Activated T-helper 1 cell treated with Interleukin-2 at 50 U/mL for 16 hours (primary cell): ENCODE results near the gene FGF3.

Experiments
- DNase-seq: peaks from one replicate; pipeline ENCODE4 v3.0.0-alpha.2; 2020; ENCODE audit warnings: low read depth

FGF3 gene

DNA sequence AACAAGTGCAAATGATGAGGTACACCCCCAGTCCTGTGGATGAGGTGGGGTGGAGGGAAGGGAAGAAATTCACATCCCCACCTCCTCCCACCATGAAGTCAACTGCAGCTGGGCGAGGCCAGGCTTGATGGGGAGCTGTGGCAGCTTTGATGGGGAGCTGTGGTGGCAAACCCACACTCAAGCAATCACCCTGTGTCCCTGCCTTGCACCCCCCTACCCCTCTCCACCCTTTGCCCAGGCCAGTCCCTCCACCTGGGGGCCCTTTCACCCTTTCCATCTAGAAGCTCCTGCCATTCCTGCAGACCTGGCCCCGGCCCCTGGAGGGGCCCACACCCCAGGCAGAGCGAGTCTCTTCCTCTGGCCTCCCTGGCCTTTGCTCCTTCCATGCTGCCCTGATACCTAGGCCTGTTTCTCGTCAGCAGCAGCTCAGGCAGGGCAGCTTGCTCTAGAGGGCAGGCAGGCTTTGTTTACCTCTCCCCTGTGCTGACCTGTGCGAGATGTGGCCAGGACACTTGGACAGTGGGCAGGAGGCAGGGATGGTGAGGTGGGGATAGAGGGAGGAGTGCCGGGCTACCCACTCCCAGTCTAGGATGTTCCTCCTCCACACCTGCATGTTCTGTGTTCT lies 4.5 kb upstream of the FGF3 start:
- DNase-seq, result no peak

DNA sequence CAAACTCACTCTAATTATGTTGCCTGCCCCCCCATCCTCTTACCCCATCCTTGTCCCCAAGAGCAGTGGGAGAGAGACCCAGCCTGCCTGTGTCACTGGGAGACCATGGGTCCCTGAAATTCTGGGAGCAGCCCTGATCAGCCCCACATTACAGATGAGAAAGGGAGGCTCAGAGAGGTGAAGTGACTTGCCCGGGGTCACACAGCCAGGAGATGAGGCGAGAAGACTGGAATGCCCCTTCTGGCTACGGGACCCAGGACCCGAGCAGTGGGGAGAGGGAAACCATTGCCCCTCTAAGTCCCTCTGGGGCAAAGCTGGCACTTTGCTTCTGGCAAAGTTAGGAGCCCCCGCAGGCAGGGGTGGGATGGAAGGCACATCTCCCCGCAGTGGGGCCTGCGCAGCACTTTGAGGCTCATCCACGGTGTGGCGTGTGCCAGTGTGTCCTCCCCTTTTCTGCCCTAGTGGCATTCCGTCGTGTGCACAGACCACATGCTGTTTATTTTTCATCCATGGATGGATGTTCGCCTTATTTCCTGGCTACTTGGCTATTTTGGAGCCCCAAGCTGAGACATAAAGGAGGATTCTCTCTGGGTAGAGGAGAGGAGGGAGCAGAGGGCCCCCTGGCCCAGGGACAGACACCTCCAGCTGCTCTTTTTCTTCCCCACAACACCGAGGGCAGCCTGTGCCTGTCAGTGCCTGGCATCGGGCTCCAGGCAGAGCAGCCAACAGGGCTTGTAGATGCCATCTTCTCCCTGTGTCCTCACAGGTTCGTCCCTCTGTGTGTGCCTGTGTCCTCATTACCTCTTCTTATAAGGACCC lies 3.7 kb upstream of the FGF3 start:
- DNase-seq, result no peak

DNA sequence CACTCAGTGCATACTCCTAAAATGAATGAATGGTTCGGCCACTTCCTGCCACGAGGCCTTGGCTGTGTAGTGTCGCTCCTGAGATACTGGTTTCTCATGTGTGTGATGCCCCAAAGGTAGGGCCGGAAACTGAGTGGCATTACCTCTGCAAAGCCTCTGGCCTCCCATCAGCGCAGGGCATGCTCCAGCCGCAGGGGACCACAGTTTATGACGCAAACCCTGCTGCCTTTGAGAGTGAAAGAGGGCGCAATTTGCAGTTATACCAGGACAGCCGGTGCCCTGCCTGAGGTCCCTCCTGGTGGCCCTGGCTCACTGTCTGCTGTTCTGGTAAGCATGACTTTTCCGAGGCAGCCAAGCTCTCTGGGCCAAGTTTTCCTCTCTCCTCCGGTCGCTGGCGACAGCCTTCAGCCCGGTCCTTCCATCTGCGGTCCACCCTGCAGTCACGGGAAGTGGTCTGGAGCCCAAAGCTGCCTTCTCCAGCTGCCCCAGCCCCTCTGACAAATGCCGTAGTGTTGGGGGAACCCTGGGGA lies 2.4 kb upstream of the FGF3 start:
- no peak for DNase-seq

DNA sequence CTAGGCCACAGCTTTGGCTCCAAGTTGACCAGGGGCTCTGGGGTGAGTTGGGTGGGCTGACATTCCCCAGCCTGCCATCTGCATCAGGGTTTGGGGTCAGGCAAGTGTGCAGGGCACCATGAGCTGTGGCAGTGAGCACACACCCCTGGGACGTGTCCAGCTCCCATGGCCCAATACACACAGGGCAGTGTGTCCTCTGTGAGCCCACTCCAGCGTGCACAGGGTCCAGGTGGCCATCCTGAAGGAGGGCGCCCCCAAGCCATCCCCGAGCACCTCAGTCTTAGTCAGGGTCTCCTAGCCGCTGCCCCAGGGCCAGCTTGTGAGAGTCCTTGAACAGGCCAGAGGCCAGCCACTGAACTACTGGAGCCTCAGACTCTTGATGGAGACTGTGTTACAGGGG lies 1.2 kb upstream of the FGF3 start:
- no peak for DNase-seq

DNA sequence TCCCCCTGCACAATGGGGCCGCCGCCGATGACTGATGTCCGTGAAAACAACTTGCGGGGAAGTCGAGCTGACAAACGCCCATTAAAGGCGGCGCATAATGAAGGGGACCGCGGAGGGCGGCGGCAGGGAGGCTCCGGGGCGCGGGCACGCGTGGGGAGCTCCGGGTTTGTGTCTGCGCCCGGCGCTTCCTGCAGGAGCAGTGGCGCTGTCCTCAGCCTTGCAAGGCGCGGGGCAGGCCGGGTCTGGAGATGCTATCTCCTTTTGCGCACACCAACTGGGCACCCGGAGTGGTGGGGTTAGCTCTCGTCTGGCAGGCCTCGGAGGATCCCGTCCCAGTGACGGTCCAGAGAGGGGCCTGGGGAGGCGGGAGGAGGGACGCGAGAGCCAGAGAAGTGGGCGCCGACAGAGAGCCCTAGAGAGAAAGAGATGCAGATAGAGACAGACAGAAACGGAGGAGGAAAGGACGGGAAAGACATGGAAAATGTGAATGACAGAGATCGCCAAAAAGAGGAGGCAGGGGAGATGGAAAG lies 390 bp upstream of the FGF3 start:
- DNase-seq, result no peak

DNA sequence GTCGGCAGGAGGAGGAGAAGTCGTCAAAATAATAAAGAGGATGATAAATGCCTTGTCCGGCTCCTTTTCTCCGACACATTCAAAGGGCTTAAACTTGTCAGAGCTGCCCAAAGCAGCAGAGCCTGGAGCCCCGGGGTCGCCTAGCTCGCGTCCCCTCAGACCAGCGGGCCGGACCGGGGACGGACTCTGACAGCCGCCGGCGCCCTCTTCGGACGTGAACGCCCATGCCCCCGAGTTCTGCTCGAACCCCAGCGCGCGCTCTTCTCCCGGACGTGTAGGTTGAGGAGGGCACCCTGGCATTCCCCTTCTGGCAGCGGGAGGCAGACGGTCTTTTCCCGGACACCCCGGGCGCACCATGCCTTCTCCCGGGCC lies 999 bp downstream of the FGF3 start:
- DNase-seq, result no peak

DNA sequence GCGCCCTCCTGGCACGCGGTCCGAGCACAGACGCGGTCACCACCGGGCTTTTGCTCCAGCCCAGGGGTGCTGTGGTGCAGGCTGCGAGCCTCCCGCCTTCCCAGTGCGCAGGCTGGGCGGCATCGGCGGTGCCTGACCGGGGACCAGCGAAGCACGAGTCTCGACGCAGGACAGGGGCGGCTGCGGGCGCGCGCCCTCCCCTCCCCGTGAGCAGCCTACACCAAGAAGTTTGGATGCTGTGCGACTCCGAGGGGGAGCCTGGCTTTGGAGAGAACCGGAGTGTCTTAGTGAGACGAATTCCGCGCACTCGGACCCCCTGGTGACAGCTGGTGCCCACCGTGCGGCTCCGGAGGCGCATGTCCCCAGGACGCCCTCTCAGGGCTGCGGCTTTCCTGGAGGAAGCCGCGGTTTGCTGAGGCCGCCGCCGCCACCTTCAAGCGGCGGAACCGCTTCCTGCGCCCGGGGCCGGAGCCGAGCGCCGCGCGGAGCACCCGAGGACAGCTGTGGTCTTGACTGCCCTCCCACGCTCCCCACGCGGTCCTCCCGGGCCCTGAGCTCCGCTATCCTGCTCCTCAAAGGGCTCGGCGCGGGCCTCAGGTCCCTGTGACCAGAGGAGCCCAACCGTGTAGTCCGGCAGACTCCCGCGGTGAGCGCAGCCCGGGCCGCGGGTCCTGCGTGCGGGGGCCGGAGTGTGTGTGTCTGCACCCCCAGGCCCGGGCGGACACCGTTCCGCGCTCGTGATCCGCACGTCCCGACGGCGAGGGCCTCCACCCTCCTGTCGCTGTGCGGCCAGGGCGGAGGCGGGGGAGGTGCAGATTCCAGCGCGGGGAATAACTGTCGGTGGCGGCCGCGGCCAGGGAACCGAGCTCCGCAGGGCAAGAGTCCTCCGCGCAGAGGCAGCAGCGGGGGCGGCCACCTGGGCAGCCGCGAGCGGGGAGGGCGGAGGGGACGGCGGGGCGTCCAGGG lies 1.7 kb downstream of the FGF3 start:
- no peak for DNase-seq

DNA sequence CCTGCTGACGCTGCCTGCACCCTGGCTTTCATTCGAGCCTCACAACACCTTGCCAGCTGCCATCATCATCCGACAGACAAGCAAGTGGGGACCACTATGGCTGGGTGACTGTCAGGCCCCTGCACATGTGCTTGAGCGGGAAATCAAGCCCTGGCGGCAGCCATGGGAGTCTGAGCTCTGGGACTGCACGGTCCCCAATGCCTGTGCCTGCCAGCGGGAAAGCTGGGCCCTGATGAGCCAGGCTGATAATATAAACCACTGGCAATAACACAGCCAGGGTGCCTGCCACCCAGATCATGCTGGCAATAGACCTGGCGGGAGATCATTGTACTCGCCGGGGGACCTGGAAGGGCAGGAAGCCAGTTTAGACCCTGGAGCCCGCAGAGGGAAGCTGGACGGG lies 2.5 kb downstream of the FGF3 start:
- DNase-seq, result no peak

DNA sequence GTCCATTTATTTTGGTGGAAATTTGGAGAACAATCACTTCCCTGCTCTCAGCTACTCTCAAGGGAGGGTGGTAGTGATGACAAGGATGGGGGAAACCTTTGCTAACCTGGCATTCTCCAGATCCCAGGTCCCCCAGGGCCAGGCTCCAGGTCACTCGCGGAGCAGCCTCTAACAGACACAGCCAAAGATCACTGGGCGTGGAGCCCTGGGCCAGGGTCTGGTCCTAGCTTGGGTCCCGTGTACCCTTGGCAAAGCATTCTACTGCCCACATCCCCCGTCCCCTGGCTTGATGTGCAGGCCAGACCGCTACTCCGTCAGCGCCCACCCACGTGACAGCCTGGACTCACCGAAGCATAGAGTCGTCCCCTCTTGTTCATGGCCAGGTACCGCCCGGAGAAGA lies 3.2 kb downstream of the FGF3 start:
- no peak for DNase-seq

DNA sequence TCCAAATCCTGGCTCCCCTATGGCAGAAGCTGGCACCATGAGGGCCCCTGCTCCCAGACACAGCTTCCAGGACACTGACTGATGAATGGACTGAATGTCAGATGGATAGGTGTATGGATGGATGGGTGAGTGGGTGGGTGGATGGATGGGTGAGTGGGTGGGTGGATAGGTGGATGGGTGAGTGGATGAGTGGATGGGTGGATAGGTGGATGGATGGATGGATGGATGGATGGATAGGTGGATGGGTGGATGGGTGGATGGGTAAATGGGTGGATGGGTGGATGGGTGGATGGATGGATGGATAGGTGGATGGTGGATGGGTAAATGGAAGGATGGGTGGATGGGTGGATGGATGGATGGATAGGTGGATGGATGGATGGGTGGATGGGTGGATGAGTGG lies 4.3 kb downstream of the FGF3 start:
- no peak for DNase-seq

DNA sequence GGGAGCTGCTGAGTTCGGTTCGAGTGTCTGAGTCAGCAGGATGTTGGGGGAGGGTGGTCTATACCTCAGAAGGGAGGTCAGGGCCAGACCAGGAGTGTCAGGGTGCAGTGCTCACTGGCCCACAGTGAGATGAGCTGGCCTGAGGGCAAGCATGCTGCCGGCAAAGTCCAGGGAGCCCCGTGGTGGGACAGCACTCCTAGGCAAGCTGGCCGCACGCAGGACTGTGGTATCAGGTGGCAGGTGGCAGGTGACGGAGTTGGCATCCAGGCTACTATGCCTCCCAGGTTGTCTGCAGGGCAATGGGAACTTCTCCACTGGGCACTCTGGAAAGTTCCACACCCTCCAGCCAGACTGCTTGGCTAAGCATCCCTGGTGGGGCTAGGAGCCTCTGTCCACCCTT lies 4.8 kb downstream of the FGF3 start:
- no peak for DNase-seq

DNA sequence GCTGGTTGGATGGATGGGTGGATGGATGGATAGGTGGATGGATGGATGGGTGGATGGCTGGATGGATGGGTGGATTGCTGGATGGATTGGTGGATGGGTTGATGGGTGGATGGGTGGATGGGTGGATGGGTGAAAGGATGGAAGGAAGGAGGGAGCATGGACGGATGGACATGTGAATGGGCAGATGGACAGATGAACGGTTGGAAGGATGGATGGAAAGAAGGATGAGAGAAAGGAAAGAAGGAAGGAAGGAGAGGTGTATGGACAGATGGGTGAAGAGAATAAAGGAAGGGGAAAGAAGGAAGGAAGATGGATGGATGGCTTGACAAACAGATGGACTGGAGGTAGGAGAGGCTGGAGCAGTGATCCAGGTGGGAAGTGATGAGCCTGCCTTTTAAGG lies 5.4 kb downstream of the FGF3 start:
- DNase-seq, result no peak

DNA sequence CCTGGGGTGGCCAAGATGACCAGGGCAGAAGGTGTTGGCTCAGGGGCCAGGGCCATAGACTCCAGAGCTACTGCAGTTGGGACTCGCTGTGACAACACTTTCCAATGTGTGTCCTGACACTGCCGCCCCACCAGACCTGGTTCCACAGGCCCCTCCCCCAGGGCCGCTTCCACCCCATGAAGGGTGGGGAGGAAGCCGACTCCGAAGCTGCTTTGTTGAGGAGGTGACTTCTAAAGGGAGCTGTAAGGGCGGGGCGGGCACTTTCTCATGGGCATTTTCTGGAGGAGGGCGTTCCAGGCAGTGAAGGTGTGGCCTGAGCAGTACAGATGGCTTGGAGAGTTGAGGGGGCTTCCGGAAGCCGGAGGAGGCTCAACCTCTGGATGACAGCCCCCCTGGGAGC lies 6.3 kb downstream of the FGF3 start:
- DNase-seq, result no peak

DNA sequence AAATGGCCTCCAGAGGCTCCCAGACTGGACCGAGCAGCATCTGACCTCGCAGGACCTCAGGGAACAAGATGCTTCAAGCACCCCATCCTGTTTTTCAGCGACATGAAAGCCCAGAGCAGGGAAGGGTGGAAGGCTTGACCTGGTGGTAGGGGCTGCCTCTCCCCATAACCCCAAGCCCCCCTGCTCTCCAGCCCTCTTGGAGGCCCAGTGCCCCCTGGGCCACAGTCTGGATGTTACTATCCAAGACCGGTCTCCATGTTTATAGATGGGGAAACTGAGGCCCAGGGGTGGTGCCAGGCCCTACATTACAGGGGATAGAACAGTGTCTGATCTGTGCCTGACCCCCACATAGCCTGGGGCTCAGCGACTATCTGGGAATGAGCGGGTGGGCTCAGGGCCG lies 7.0 kb downstream of the FGF3 start:
- DNase-seq, result no peak

DNA sequence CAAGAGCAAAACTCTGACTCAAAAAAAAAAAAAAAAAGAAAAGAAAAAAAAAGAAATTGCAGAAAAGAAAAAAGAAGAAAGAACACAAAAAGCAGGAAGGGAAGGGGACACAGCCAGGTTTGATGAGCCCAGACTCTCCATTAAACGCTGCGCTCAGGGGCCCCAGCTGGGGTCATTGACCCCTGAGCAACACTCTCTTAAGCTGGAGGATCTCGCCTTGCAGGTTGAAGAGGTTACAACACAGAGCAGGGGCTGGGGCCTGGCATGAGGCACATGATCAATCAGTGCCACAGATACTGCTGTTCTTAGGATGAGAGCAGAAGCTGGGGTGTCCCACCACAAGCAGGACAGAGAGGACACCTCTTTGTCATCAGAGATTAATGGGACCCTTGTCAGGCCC lies 7.8 kb downstream of the FGF3 start:
- no peak for DNase-seq

DNA sequence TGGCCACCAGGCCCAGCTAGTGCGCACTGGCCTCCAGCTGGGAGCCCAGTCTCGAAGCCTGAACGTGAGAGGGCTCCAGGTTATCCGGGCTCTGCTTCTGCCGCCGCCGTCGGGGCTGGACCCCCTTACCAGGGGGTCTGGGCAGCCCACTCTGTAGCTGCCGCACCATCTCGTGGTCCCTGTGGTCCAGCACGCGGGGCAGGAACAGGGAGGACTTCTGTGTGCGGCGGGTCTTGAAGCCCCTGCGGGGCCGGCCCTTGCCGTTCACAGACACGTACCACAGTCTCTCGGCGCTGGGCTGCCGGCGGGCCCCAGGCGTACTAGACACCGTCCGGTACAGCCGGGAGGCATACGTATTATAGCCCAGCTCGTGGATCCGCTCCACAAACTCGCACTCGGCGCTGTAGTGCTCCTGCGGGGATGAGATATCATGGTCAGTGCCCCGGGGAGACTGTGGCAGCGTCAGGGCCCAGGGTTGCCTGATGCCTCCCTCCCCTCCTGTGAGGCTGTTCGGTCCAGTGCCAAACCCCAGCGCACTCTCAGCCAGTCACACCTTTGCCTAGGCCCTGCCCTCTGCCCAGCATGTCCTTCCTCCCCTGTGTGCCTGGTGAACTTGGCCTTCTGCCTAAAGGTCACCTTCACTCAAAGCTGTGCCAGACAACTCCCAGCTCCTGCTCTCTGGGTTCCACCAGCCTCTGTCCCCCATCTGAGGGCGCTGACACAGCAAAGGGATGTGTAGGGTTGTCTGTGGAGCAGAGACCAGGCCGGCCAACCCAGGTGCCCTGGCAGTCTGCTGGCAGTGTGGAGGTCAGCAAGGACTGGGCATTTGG lies 8.7 kb downstream of the FGF3 start:
- DNase-seq, result no peak

DNA sequence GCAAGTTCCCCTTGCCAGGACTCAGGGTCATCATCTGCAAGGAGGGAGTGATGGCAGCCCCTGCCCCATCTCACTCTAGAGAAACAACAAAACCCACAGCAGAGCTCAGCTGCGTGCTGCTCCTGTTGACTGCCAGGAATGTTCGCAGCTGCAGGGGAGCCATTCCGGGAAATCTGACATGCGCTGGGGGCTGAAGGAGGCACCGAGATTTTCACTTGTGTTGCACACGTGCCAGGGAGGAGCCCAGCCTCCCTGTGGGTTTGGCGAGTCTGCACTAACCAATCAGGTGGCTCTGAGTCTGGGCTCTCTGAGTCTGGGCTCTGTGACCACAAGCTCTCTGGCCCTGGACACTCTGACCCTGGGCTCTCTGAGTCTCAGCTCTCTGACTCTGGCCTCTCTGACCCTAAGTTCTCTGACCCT lies 10.5 kb downstream of the FGF3 start:
- DNase-seq, result no peak

DNA sequence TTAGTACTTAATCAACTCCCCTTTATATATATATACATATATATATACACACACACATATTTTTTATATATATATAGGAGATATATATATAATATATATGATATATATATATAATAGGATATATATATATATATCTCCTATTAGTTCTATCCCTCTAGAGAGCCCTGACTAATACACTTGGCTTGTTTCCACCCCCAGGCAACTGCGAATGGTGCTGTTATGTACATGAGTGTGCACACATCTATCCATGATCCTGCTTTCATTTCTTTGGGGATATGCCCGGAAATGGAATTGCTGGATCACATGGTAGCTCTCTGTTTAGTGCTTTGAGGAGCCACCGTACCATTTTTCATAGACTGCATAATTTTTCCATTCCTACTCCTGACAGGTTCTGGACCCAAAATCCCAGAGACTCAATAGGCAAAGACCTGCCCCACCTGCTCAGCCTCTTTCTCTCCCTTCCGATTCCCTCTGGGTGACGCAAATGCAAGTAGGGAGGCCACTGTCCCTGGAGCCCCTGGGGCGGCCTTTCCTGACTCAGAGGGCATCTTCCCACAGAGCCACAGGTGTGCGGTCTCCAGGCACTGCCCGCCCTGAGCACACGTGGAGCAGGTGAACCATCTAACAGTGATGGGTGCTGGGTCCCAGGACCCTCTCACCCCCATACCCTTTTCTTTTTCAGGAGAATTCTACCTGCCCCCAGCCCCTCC lies 12.0 kb downstream of the FGF3 start:
- DNase-seq, result no peak

DNA sequence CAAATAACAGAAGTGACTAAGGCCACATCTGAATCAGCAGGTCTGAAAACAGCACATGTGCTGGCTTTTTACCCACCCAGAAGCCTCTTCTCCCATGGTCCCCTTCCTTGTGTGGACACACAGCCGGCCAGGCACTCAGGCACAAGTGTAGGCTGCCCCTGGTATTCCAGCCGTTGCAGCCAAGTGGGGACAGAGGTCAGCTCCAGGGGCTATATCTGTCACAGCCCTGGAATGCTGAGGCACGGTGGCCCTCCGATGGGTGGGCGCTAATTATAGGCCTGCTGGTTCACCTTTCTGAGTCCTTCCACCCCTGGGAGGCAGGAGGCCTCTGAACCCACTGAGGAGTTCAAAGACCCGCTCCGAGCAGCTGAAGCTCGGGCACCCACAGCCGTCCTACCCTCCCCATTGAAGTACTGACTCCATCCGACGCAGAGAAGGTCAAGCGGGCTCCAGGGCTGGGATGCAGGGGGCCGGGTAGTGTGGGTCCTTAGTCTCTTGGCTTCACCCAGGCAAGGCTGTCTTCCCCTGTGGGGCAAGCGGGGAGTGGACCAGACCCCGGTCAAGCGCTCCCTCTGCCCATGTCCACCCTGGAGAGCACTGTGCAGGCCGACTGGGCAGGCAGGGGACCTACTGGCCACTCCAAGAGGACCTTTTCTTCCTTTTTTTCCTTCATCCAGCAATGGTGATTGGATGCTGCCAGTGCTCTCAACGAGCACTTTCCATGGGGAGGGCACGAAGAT lies 14.3 kb downstream of the FGF3 start:
- no peak for DNase-seq

DNA sequence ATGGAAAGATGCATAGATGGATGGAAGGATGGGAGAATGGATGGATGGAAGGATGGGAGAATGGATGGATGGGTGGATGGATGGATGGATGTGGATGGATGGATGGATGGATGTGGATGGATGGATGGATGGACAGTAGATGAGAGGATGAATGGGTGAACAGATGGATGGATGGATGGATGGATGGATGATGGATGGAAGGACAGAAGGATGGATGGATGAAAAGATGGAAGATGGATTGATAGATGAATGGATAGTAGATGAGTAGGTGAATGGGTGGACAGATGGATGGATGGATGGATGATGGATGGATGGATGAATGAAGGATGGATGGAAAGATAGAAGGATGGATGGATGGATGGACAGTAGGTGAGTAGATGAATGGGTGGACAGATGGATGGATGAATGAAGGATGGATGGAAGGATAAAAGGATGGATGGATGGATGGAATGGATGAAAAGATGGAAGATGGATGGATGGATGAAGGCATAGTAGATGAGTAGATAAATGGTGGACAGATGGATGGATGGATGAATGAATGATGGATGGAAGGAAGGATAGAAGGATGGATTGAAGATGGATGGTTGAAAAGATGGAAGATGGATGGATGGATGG lies 15.5 kb downstream of the FGF3 start:
- no peak for DNase-seq
